H1 (cell line): ENCODE measurements around the gene PRR33. TPM values are rescaled to one million over a fixed set of nuclear protein-coding genes. Genes with fewer than 3 reads are reported as not detected.

ENCODE experiments used
- CTCF ChIA-PET: fragments of 300-600 bp; sonication (Branson Sonifier 250); formaldehyde crosslinking; loops from one replicate; lab custom pipeline; 2021; ENCODE audit not compliant: partially characterized antibody; lab: Charles Lee
- POLR2A ChIA-PET: fragments of 300-600 bp; sonication (Branson Sonifier 250); formaldehyde crosslinking; loops from one replicate; lab custom pipeline; 2021; ENCODE audit warnings: inconsistent platforms; ENCODE audit not compliant: partially characterized antibody; lab: Charles Lee
- DNase-seq, 2 experiments: peaks; one replicate each; pipeline versions ENCODE4 v3.0.0 to v3.0.0-alpha.2; 2010 to 2022; ENCODE audit warnings: low spot score in 2 of 2, low read depth in 1 of 2, mixed read lengths in 1 of 2
- FAIRE-seq: peaks from 2 replicates; lab custom pipeline; 2011; peaks lifted over from hg19 to GRCh38; lab: Jason Lieb, UNC
- H2AFZ ChIP-seq: 2 replicates; pipeline ENCODE4 v1.8.1; 2012; ENCODE audit warnings: low read length, inconsistent platforms
- H2AK5ac ChIP-seq: 2 replicates; pipeline ENCODE4 v1.6.1; 2013; ENCODE audit warnings: low read depth, low read length
- H2BK120ac ChIP-seq: replicated peaks from 2 replicates; pipeline ENCODE3; 2013; ENCODE audit warnings: low read depth, low read length, inconsistent platforms
- H2BK12ac ChIP-seq: 2 replicates; pipeline ENCODE4 v1.6.1; 2013; ENCODE audit warnings: low read depth, low read length
- H2BK15ac ChIP-seq: 2 replicates; pipeline ENCODE4 v1.6.1; 2013; ENCODE audit warnings: low read length
- H2BK20ac ChIP-seq: 2 replicates; pipeline ENCODE4 v1.6.1; 2013; ENCODE audit warnings: low read length
- H2BK5ac ChIP-seq: 2 replicates; pipeline ENCODE4 v1.6.1; 2013; ENCODE audit warnings: low read depth, low read length
- H3K14ac ChIP-seq: 2 replicates; pipeline ENCODE4 v1.6.1; 2013; ENCODE audit warnings: inconsistent platforms; ENCODE audit not compliant: insufficient read length
- H3K18ac ChIP-seq: 2 replicates; pipeline ENCODE4 v1.6.1; 2013; ENCODE audit warnings: low read length; ENCODE audit errors: extremely low read depth
- H3K23ac ChIP-seq: 2 replicates; pipeline ENCODE4 v1.6.1; 2013; ENCODE audit warnings: inconsistent platforms; ENCODE audit not compliant: insufficient read length
- H3K23me2 ChIP-seq: 2 replicates; pipeline ENCODE4 v1.6.1; 2013; ENCODE audit warnings: low read depth, low read length
- H3K27ac ChIP-seq: 2 replicates; pipeline ENCODE4 v1.6.1; 2011; ENCODE audit warnings: low read depth, low read length, inconsistent platforms
- H3K27me3 ChIP-seq, 4 experiments: replicated peaks in 1 of 4; 1 replicate in 1 of 4; 2 replicates in 3 of 4; pipeline versions ENCODE4 v1.6.1 to v1.8.1; 2011 to 2013; ENCODE audit warnings: low read length in 3 of 4, mild to moderate bottlenecking in 3 of 4, inconsistent platforms in 2 of 4, mixed read lengths in 2 of 4, moderate library complexity in 1 of 4; ENCODE audit not compliant: control insufficient read depth in 3 of 4, insufficient read depth in 3 of 4; ENCODE audit errors: extremely low read depth in 1 of 4
- H3K36me3 ChIP-seq, 4 experiments: 2 replicates each; pipeline versions ENCODE4 v1.6.1 to v1.8.1; 2011 to 2013; ENCODE audit warnings: mild to moderate bottlenecking in 4 of 4, low read length in 3 of 4, moderate library complexity in 2 of 4, control low read depth in 1 of 4, inconsistent platforms in 1 of 4; ENCODE audit not compliant: insufficient read depth in 4 of 4, control insufficient read depth in 2 of 4
- H3K4ac ChIP-seq: replicated peaks from 2 replicates; pipeline ENCODE3; 2013; ENCODE audit warnings: low read length, low read depth, mixed read lengths, inconsistent platforms; ENCODE audit not compliant: insufficient read length
- H3K4me1 ChIP-seq, 4 experiments: replicated peaks in 1 of 4; 1 replicate in 1 of 4; 2 replicates in 3 of 4; pipeline versions ENCODE4 v1.6.1 to v1.8.1; 2011 to 2013; ENCODE audit warnings: low read length in 3 of 4, inconsistent platforms in 2 of 4, mixed read lengths in 1 of 4; ENCODE audit not compliant: insufficient read depth in 4 of 4, control insufficient read depth in 3 of 4
- H3K4me2 ChIP-seq, 2 experiments: 2 replicates each; pipeline versions ENCODE4 v1.6.1 to v1.8.1; 2011 to 2013; ENCODE audit warnings: low read depth in 2 of 2, low read length in 2 of 2, control low read depth in 1 of 2, inconsistent platforms in 1 of 2, mild to moderate bottlenecking in 1 of 2; ENCODE audit not compliant: insufficient read depth in 1 of 2
- H3K4me3 ChIP-seq, 4 experiments: fragments of 200-600, 300-600 bp in 1 of 4; sonication (generic), shearing (Covaris generic), sonication (Bioruptor Twin) in 1 of 4; 2 replicates each; pipeline versions ENCODE4 v1.5.1 to v1.8.1; 2011 to 2016; ENCODE audit warnings: low read length in 4 of 4, low read depth in 3 of 4, control low read depth in 2 of 4, inconsistent platforms in 2 of 4, mild to moderate bottlenecking in 2 of 4, mixed read lengths in 1 of 4, moderate library complexity in 1 of 4; ENCODE audit not compliant: insufficient read depth in 2 of 4; ENCODE audit errors: extremely low read depth in 1 of 4
- H3K56ac ChIP-seq: replicated peaks from 2 replicates; pipeline ENCODE3; 2013; ENCODE audit warnings: low read depth, mild to moderate bottlenecking, mixed read lengths, low read length, inconsistent platforms; ENCODE audit not compliant: insufficient read length
- H3K79me1 ChIP-seq: 2 replicates; pipeline ENCODE4 v1.6.1; 2013; ENCODE audit warnings: low read depth, low read length, control low read depth
- H3K79me2 ChIP-seq, 2 experiments: 2 replicates each; pipeline versions ENCODE4 v1.6.1 to v1.8.1; 2012 to 2013; ENCODE audit warnings: low read length in 2 of 2, mild to moderate bottlenecking in 2 of 2, inconsistent platforms in 1 of 2; ENCODE audit not compliant: insufficient read depth in 2 of 2, control insufficient read depth in 1 of 2
- H3K9ac ChIP-seq, 4 experiments: replicated peaks in 1 of 4; 1 replicate in 1 of 4; 2 replicates in 3 of 4; pipeline versions ENCODE4 v1.6.1 to v1.8.1; 2011 to 2013; ENCODE audit warnings: low read depth in 3 of 4, low read length in 3 of 4, control low read depth in 2 of 4, mild to moderate bottlenecking in 2 of 4, moderate library complexity in 2 of 4, inconsistent platforms in 1 of 4; ENCODE audit errors: extremely low read depth in 1 of 4
- H3K9me3 ChIP-seq, 2 experiments: 2 replicates each; pipeline versions ENCODE4 v1.6.1 to v1.8.1; 2012 to 2013; ENCODE audit warnings: mild to moderate bottlenecking in 2 of 2, moderate library complexity in 2 of 2, control low read depth in 1 of 2, inconsistent platforms in 1 of 2, low read depth in 1 of 2, low read length in 1 of 2, mixed read lengths in 1 of 2; ENCODE audit not compliant: insufficient read depth in 2 of 2
- H4K20me1 ChIP-seq, 2 experiments: replicated peaks in 1 of 2; 2 replicates each; pipeline versions ENCODE3 to v1.8.1; 2011 to 2013; ENCODE audit warnings: inconsistent platforms in 2 of 2, low read length in 2 of 2, mild to moderate bottlenecking in 1 of 2; ENCODE audit not compliant: insufficient read depth in 2 of 2, control insufficient read depth in 1 of 2
- H4K5ac ChIP-seq: 2 replicates; pipeline ENCODE4 v1.6.1; 2013; ENCODE audit warnings: low read length, low read depth, mixed read lengths, inconsistent platforms; ENCODE audit not compliant: insufficient read length
- H4K8ac ChIP-seq: 2 replicates; pipeline ENCODE4 v1.8.0; 2013; ENCODE audit warnings: mild to moderate bottlenecking, moderate library complexity, low read length, inconsistent platforms; ENCODE audit not compliant: insufficient read depth; ENCODE audit errors: extremely low read depth
- H4K91ac ChIP-seq: replicated peaks from 2 replicates; pipeline ENCODE3; 2013; ENCODE audit warnings: low read length, mixed read lengths, inconsistent platforms; ENCODE audit not compliant: insufficient read length
- CEBPB ChIP-seq: IDR thresholded peaks from 2 replicates; pipeline ENCODE4 v1.6.1; 2012; ENCODE audit warnings: low read depth, low read length
- CTBP2 ChIP-seq: IDR thresholded peaks from 2 replicates; pipeline ENCODE4 v1.7.0; 2011; ENCODE audit warnings: borderline replicate concordance, mild to moderate bottlenecking, moderate library complexity, mixed read lengths, low read length; ENCODE audit not compliant: insufficient read depth, insufficient read length
- EGR1 ChIP-seq: IDR thresholded peaks from 2 replicates; pipeline ENCODE4 v1.6.1; 2011; ENCODE audit warnings: low read depth, low read length, borderline replicate concordance
- HDAC2 ChIP-seq, 2 experiments: fragments of 300-600 bp in 1 of 2; sonication (generic) in 1 of 2; IDR thresholded peaks; 2 replicates each; pipeline ENCODE4 v1.6.1; 2011 to 2012; ENCODE audit warnings: low read depth in 2 of 2, low read length in 2 of 2, mild to moderate bottlenecking in 2 of 2, moderate library complexity in 2 of 2, borderline replicate concordance in 1 of 2, inconsistent platforms in 1 of 2
- JUND ChIP-seq: IDR thresholded peaks from 2 replicates; pipeline ENCODE4 v1.6.1; 2011; ENCODE audit warnings: mild to moderate bottlenecking, improper control_type of control experiment, low read length
- KDM1A ChIP-seq: fragments of 200-600, 300-600 bp; sonication (generic); IDR thresholded peaks from 2 replicates; pipeline ENCODE4 v1.7.1; 2016; ENCODE audit warnings: mild to moderate bottlenecking, low read length, borderline replicate concordance
- NRF1 ChIP-seq: IDR thresholded peaks from 2 replicates; pipeline ENCODE4 v1.6.1; 2011; ENCODE audit warnings: mild to moderate bottlenecking, low read depth, low read length, improper control_type of control experiment
- SIN3A ChIP-seq, 2 experiments: IDR thresholded peaks in 1 of 2; conservative IDR thresholded peaks in 1 of 2; 2 replicates each; pipeline ENCODE4 v1.6.1; 2011 to 2012; ENCODE audit warnings: low read length in 2 of 2, improper control_type of control experiment in 1 of 2, low read depth in 1 of 2, mild to moderate bottlenecking in 1 of 2
- SRF ChIP-seq: IDR thresholded peaks from 2 replicates; pipeline ENCODE4 v1.6.1; 2011; ENCODE audit warnings: mild to moderate bottlenecking, low read depth, low read length, moderate library complexity
- USF2 ChIP-seq: IDR thresholded peaks from 2 replicates; pipeline ENCODE4 v1.6.1; 2011; ENCODE audit warnings: low read length, improper control_type of control experiment
- WGBS, 2 experiments: shearing (Covaris generic) in 1 of 2; methylation state at CpG; one replicate each; pipeline versions ENCODE4 v1.1.6 to v1.1.7; 2013 to 2015; ENCODE audit warnings: low lambda C conversion rate in 2 of 2, mixed read lengths in 2 of 2, inconsistent platforms in 1 of 2, low coverage in 1 of 2, missing lambda C conversion rate in 1 of 2; ENCODE audit not compliant: insufficient replicate concordance in 2 of 2, insufficient coverage in 1 of 2, insufficient read length in 1 of 2; ENCODE audit errors: extremely low coverage in 1 of 2, missing lambda C conversion rate in 1 of 2; 5-methylcytosine and 5-hydroxymethylcytosine counted together
- polyA plus RNA-seq, 7 experiments: library from polyadenylated mRNA; depleted of rRNA in 3 of 7; stranded (reverse) in 5 of 7; unstranded in 2 of 7; fragments of >200 nt in 5 of 7; fragments of 200-250 nt in 2 of 7; gene quantifications; 1 replicate in 5 of 7; 2 replicates in 1 of 7; 4 replicates in 1 of 7; pipeline versions ENCODE4 v1.2.1 to v1.2.3, GENCODE V29; 2011 to 2013; ENCODE audit warnings: missing spikeins in 2 of 7, mixed read lengths in 2 of 7
- total RNA-seq: library from RNA; stranded (reverse); fragmentation: NEBNext Ultra II Directional; extraction: Animal tissue kit (Norgen Biotek cat#: 25700); gene quantifications from 2 replicates; pipeline ENCODE4 v1.2.1, GENCODE V29; 2021

The PRR33 gene
- total and polyA plus RNA-seq, 2 of the 8 experiments (the other 6 are each of a cell fraction or from before 2014, with no cell fraction given): 0.02 TPM; not detected in 1

- no peak overlapping the region for H3K4me3 ChIP-seq
- DNase-seq (no peak), FAIRE-seq (no peak)
- no peak overlapping the region for H2BK120ac ChIP-seq
- no peaks in the 10 kb centered on the region for H3K79me2 ChIP-seq
- no peak overlapping the region for H4K91ac ChIP-seq
- peak overlapping the region; percentile 27; the same call in 1 of the 2 replicates for H2BK12ac ChIP-seq
- TF ChIP-seq NRF1: no peak
- TF ChIP-seq SRF: no peak
- TF ChIP-seq SIN3A (conservative IDR thresholded peaks at IDR 0.05 in 1 of 2, IDR thresholded peaks at IDR 0.05 in 1 of 2; ENCODE audit: low read depth in 1 of 2, low read length in 2 of 2): no peak
- no peak for TF ChIP-seq EGR1
- TF ChIP-seq HDAC2 (IDR thresholded peaks at IDR 0.05; ENCODE audit: borderline replicate concordance in 1 of 2, low read depth in 2 of 2, low read length in 2 of 2): no peak
- TF ChIP-seq CEBPB: no peak
- TF ChIP-seq KDM1A: no peak
- no peak for TF ChIP-seq CTBP2
- no peak for TF ChIP-seq USF2
- no peak for TF ChIP-seq JUND
- no peak overlapping the region for H2BK15ac ChIP-seq
- no peak overlapping the region for H3K14ac ChIP-seq
- peaks cover 0 to 13% (median 5%) of the 10 kb centered on the region in 4 experiments; a peak in 5 of 7 replicates for H3K4me1 ChIP-seq
- WGBS, 2 experiments: 92% methylated on average over 30 of the region's 30 CpGs; no CpG with 5 or more reads in 1 of the 2 experiments
- no peak overlapping the region for H3K23ac ChIP-seq
- peaks cover 11% of the 10 kb centered on the region; the same call in 1 of the 2 replicates for H3K23me2 ChIP-seq
- no peak overlapping the region for H2BK20ac ChIP-seq
- no peak overlapping the region; the same call in 1 of the 2 replicates for H3K18ac ChIP-seq
- peaks cover 0 to 2% of the 10 kb centered on the region in 2 experiments for H4K20me1 ChIP-seq
- no peaks in the 10 kb centered on the region for H3K79me1 ChIP-seq
- H2AFZ ChIP-seq: no peak overlapping the region
- no peaks in the 10 kb centered on the region for H3K9me3 ChIP-seq
- no peak overlapping the region for H2AK5ac ChIP-seq
- H3K27ac ChIP-seq: no peak overlapping the region
- no peak overlapping the region; a peak in 1 of 7 replicates for H3K9ac ChIP-seq
- ChIA-PET POLR2A (no interaction called here), CTCF (interaction anchor here (0.9 to 4.1 kb wide), 5 partner anchors 11 to 285 kb away, joined by 3 to 23 read pairs (median 7); no protein-coding TSS in a partner anchor)
- H4K5ac ChIP-seq: no peak overlapping the region
- H3K27me3 ChIP-seq: no peaks in the 10 kb centered on the region
- no peak overlapping the region for H3K4me2 ChIP-seq
- no peak overlapping the region for H3K56ac ChIP-seq
- H3K4ac ChIP-seq: no peak overlapping the region
- H2BK5ac ChIP-seq: no peak overlapping the region
- H4K8ac ChIP-seq: peak overlapping the region; percentile 71; the same call in 1 of the 2 replicates
- no peaks in the 10 kb centered on the region for H3K36me3 ChIP-seq
Measured at GRCh38 chr11:1864831-1865665, 26.6 kb downstream of the PRR33 start.
